GM06990 (cell line): ENCODE data around the gene SLC6A11.

Source experiments
- DNase-seq: peaks from one replicate; pipeline ENCODE4 v3.0.0-alpha.2; 2011; ENCODE audit not compliant: insufficient read length; ENCODE audit errors: extremely low read depth
- H3K27me3 ChIP-seq: replicated peaks from 2 replicates; pipeline ENCODE4 v1.6.0; 2011; ENCODE audit warnings: low read length; ENCODE audit not compliant: control insufficient read depth, insufficient read depth
- H3K36me3 ChIP-seq: 2 replicates; pipeline ENCODE4 v1.5.1; 2011; ENCODE audit warnings: low read length; ENCODE audit not compliant: control insufficient read depth, insufficient read depth
- H3K4me3 ChIP-seq: replicated peaks from 2 replicates; pipeline ENCODE4 v1.5.1; 2011; ENCODE audit warnings: low read depth, mild to moderate bottlenecking, control low read depth, low read length
- TF ChIP-seq, protein P1 (sequence below): IDR thresholded peaks from 2 replicates; pipeline ENCODE4 v1.5.1; 2011; ENCODE audit warnings: low read length, control low read depth, mild to moderate bottlenecking, inconsistent platforms; ENCODE audit not compliant: insufficient read depth, poor library complexity, severe bottlenecking

Gene SLC6A11

DNA sequence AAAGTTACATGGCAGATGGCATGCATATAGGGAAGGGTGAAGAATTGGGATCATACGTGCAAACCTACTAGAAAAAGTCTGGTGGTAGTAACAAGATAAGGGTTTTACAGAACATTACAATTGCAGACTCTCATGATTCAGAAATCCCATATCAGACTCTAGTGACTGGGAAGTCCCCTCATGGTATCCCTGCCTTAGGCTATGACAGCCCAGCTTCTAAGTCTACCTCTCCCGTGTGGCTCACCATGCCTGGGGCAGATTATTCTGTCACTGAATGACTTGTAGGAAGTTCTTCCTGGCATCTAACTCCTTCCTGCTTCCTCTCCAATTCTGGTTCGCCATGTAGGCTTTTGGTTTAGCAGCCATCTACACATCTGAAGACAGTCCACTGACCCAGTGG lies 5.7 kb upstream of the SLC6A11 start:
- Histone ChIP-seq H3K27me3 (no peaks in the 10 kb centered on the region; the same call in 1 of the 2 replicates), H3K36me3 (no peaks in the 10 kb centered on the region), H3K4me3 (no peak overlapping the region)
- no peak for DNase-seq
- TF ChIP-seq, protein P1, sequence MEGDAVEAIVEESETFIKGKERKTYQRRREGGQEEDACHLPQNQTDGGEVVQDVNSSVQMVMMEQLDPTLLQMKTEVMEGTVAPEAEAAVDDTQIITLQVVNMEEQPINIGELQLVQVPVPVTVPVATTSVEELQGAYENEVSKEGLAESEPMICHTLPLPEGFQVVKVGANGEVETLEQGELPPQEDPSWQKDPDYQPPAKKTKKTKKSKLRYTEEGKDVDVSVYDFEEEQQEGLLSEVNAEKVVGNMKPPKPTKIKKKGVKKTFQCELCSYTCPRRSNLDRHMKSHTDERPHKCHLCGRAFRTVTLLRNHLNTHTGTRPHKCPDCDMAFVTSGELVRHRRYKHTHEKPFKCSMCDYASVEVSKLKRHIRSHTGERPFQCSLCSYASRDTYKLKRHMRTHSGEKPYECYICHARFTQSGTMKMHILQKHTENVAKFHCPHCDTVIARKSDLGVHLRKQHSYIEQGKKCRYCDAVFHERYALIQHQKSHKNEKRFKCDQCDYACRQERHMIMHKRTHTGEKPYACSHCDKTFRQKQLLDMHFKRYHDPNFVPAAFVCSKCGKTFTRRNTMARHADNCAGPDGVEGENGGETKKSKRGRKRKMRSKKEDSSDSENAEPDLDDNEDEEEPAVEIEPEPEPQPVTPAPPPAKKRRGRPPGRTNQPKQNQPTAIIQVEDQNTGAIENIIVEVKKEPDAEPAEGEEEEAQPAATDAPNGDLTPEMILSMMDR: no peak

DNA sequence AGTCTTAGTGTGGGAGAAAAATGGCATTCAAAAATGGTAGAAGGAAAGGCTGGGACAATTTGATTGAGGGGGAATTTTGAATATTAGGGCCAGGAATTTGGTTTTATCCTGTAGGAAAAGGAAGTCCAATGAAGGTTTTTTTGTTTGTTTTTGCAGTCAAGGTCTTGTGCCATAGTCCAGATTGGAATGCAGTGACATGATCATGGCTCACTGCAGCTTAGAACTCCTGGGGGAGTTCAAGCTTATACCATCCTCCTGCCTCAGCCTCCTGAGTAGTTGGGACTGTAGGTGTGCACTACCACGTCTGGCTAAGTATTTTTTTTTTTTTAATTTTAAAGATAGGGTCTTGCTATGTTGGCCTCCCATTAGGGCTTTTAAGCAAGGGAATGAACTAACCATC lies 2.6 kb upstream of the SLC6A11 start:
- TF ChIP-seq, protein P1: no peak
- Histone ChIP-seq H3K27me3 (no peaks in the 10 kb centered on the region), H3K4me3 (no peak overlapping the region), H3K36me3 (no peaks in the 10 kb centered on the region)
- DNase-seq: no peak

DNA sequence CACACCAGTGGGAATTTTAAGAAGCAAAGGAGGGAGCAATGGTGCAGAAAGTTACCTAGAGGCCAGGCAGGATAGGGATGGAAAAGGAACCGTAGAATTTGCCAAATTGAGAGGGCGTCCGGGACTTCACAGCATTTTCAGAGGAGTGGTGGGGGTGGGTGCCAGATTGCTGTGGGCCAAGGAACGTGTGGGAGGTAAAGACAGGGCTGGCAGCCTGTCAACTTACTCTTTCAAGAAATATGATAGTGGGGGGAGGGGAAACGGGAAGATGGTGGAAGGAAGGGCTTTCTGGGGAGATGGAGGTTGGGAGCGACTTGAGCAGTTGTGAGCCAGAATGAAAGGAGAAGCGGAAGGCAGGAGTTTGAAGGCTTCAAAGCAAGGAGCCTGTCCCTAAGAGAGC lies 1.4 kb upstream of the SLC6A11 start:
- DNase-seq: no peak
- no peaks in the 10 kb centered on the region for H3K27me3 ChIP-seq
- TF ChIP-seq, protein P1: no peak
- no peak overlapping the region for H3K4me3 ChIP-seq
- H3K36me3 ChIP-seq: no peaks in the 10 kb centered on the region

DNA sequence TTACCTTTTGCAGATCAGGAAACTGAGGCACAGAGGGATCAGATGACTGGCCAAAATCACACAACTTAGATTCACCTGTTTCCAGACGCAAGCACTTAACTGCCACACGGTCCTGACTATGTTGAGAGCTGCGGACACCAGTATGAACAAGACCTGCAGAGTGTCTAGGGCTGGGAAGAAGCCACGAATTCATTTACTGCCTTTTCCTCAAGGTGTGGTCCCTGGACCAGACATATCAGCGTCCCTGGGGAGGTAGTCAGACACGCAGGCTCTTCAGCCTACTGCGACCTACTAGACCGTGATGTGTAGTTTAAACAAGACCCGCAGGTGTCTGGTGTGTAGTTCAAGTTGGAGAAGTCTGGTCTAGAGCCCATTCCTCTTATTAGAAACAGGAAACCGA lies 541 bp upstream of the SLC6A11 start:
- no peak overlapping the region for H3K4me3 ChIP-seq
- TF ChIP-seq, protein P1: no peak
- H3K27me3 ChIP-seq: no peaks in the 10 kb centered on the region
- no peak for DNase-seq
- H3K36me3 ChIP-seq: no peaks in the 10 kb centered on the region

DNA sequence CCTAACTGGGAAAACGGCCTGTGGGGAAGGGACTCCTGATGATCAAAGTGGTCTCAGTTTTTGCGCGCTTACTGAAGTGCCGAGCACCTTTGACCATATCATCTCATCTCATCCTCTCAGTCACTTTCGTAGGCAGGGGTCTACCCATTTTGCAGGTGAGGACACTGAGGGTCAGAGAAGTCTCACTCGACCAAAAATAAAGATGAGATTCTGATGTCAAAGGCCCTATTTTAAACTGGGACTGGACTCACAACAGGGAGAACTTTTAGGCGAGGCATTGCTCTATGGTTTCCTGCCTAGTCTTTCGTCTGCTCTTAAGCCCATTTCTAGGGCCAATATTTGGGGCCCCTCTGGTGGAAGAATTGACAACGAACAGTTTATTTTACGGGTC lies 830 bp downstream of the SLC6A11 start:
- TF ChIP-seq, protein P1: no peak
- H3K4me3 ChIP-seq: no peak overlapping the region
- DNase-seq: no peak
- no peaks in the 10 kb centered on the region for H3K36me3 ChIP-seq
- no peaks in the 10 kb centered on the region for H3K27me3 ChIP-seq

DNA sequence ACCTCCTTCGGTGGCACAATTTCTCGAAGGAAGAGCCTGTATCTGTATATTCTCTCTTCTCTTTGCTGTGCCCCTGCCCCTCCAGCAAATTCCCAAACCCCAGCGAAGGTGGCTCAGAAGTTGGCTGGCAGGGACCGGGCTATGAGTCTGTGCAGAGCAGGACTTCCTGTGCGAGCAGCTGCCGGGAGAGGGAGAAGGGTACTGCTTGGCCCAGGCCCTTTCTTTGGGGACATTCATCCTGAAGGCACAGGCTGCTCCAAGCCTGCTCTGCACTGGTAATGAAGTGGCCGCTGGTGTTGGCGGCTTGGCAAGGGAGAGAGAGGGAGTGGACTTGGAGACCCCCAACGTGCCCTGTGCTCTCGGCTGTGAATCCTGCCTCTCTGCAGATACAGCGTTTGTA lies 1.5 kb downstream of the SLC6A11 start:
- Histone ChIP-seq H3K36me3 (no peaks in the 10 kb centered on the region), H3K27me3 (no peaks in the 10 kb centered on the region), H3K4me3 (no peak overlapping the region)
- DNase-seq: no peak
- TF ChIP-seq, protein P1: no peak
